Calu3 (cell line): ENCODE measurements around the gene PRELID3B. TPM values are rescaled to one million over a fixed set of nuclear protein-coding genes. Genes with fewer than 3 reads are reported as not detected.

Experiments used
- BruUV-seq: library from RNA; stranded (reverse); fragments of 400-500 nt; replicated peaks from 2 replicates; lab custom pipeline; 2021; lab: Mats Ljungman, UMichigan
- CTCF ChIA-PET: fragments of 300-600 bp; sonication (Branson Sonifier 250); formaldehyde crosslinking; loops from one replicate; lab custom pipeline; 2022; ENCODE audit warnings: antibody characterized with exemption; lab: Charles Lee
- DNase-seq: peaks from one replicate; pipeline ENCODE4 v3.0.0; 2022
- H3K27ac Mint-ChIP-seq: one replicate; pipeline ENCODE4 v1.8.0; 2022; ENCODE audit warnings: mixed read lengths; ENCODE audit not compliant: unreplicated experiment
- H3K27me3 Mint-ChIP-seq: one replicate; pipeline ENCODE4 v1.8.0; 2022; ENCODE audit warnings: mixed read lengths; ENCODE audit not compliant: unreplicated experiment
- H3K36me3 Mint-ChIP-seq: one replicate; pipeline ENCODE4 v1.8.0; 2022; ENCODE audit warnings: mild to moderate bottlenecking, moderate library complexity, mixed read lengths; ENCODE audit not compliant: insufficient read depth, unreplicated experiment
- H3K4me1 Mint-ChIP-seq: one replicate; pipeline ENCODE4 v1.8.0; 2022; ENCODE audit warnings: mild to moderate bottlenecking, low read depth, mixed read lengths; ENCODE audit not compliant: unreplicated experiment
- H3K4me3 Mint-ChIP-seq: one replicate; pipeline ENCODE4 v1.8.0; 2022; ENCODE audit warnings: mild to moderate bottlenecking, low read depth, moderate library complexity, mixed read lengths; ENCODE audit not compliant: unreplicated experiment
- H3K9me3 Mint-ChIP-seq: one replicate; pipeline ENCODE4 v1.8.0; 2022; ENCODE audit warnings: low read depth, mixed read lengths; ENCODE audit not compliant: unreplicated experiment
- intact Hi-C: fragments of 100-400 bp; cut with micrococcal nuclease; formaldehyde crosslinking; loops from one replicate; pipeline ENCODE4 v1.10.0; 2022; ENCODE audit not compliant: unreplicated experiment
- total RNA-seq: library from RNA; stranded (reverse); gene quantifications from 2 replicates; pipeline ENCODE4 v1.2.3, GENCODE V29; 2022
- TF ChIP-seq, protein P1 (sequence below): fragments of 200-600 bp; IDR thresholded peaks from one replicate; pipeline ENCODE4 v1.8.0; 2022; ENCODE audit warnings: antibody characterized with exemption; ENCODE audit not compliant: unreplicated experiment

The PRELID3B gene
- total RNA-seq, 1 experiment from 2014 or later: 136 TPM

DNA sequence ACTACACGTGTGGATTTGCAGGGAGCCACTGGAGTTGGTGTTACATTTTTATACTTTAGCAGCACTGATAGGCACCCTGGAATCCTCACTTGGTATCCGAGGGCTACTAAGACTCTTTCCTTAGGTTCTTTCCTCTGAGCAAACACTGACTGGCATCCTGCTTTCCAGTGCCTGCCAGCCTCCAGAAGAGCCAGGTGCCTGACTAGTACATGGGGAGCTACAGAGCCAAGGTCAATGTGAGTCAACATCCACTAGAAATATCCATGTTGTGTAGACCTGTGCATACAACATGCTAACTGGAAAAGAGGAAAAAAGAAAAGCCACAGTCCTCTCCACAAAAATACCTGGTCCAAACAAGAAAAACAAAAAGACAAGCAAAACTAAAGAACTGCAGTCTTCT lies 17.5 kb downstream of the PRELID3B start:
- BruUV-seq: no TSS peak
- Mint-ChIP-seq H3K4me1 (peaks cover 20% of the 10 kb centered on the region), H3K36me3 (peaks cover 62% of the 10 kb centered on the region), H3K9me3 (no peaks in the 10 kb centered on the region), H3K27ac (no peak overlapping the region), H3K4me3 (no peak overlapping the region), H3K27me3 (no peaks in the 10 kb centered on the region)
- intact Hi-C loops: no loop called here
- CTCF ChIA-PET: interaction anchor here (0.6 kb wide), 1 partner anchor 16 kb away, joined by 7 read pairs; no protein-coding TSS in a partner anchor
- TF ChIP-seq, protein P1, sequence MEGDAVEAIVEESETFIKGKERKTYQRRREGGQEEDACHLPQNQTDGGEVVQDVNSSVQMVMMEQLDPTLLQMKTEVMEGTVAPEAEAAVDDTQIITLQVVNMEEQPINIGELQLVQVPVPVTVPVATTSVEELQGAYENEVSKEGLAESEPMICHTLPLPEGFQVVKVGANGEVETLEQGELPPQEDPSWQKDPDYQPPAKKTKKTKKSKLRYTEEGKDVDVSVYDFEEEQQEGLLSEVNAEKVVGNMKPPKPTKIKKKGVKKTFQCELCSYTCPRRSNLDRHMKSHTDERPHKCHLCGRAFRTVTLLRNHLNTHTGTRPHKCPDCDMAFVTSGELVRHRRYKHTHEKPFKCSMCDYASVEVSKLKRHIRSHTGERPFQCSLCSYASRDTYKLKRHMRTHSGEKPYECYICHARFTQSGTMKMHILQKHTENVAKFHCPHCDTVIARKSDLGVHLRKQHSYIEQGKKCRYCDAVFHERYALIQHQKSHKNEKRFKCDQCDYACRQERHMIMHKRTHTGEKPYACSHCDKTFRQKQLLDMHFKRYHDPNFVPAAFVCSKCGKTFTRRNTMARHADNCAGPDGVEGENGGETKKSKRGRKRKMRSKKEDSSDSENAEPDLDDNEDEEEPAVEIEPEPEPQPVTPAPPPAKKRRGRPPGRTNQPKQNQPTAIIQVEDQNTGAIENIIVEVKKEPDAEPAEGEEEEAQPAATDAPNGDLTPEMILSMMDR: no peak
- no peak for DNase-seq

DNA sequence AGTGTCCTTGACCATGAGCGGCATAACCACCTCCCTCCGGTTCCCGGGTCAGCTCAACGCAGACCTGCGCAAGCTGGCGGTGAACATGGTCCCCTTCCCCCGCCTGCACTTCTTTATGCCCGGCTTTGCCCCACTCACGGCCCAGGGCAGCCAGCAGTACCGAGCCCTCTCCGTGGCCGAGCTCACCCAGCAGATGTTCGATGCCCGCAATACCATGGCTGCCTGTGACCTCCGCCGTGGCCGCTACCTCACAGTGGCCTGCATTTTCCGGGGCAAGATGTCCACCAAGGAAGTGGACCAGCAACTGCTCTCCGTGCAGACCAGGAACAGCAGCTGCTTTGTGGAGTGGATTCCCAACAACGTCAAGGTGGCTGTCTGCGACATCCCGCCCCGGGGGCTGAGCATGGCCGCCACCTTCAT lies 18.5 kb downstream of the PRELID3B start:
- intact Hi-C loops: no loop called here
- H3K4me3 Mint-ChIP-seq: no peak overlapping the region
- no peaks in the 10 kb centered on the region for H3K9me3 Mint-ChIP-seq
- peaks cover 14% of the 10 kb centered on the region for H3K4me1 Mint-ChIP-seq
- no peaks in the 10 kb centered on the region for H3K27me3 Mint-ChIP-seq
- no peak overlapping the region for H3K27ac Mint-ChIP-seq
- no peak for DNase-seq
- CTCF ChIA-PET: no interaction called here
- peaks cover 54% of the 10 kb centered on the region for H3K36me3 Mint-ChIP-seq
- TF ChIP-seq, protein P1: no peak
- BruUV-seq: no TSS peak

DNA sequence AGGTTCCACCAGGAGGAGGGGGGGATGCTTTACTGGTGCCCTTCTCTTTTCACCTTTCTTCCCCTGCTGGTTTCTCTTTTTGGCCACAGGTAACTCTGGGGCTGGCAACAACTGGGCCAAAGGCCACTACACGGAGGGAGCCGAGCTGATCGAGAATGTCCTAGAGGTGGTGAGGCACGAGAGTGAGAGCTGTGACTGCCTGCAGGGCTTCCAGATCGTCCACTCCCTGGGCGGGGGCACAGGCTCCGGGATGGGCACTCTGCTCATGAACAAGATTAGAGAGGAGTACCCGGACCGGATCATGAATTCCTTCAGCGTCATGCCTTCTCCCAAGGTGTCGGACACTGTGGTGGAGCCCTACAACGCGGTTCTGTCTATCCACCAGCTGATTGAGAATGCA lies 19.0 kb downstream of the PRELID3B start:
- H3K9me3 Mint-ChIP-seq: no peaks in the 10 kb centered on the region
- peaks cover 14% of the 10 kb centered on the region for H3K4me1 Mint-ChIP-seq
- TF ChIP-seq, protein P1: no peak
- intact Hi-C loops: no loop called here
- DNase-seq: no peak
- CTCF ChIA-PET: no interaction called here
- no peak overlapping the region for H3K4me3 Mint-ChIP-seq
- BruUV-seq: no TSS peak
- H3K27ac Mint-ChIP-seq: no peak overlapping the region
- H3K36me3 Mint-ChIP-seq: peaks cover 54% of the 10 kb centered on the region
- H3K27me3 Mint-ChIP-seq: no peaks in the 10 kb centered on the region

DNA sequence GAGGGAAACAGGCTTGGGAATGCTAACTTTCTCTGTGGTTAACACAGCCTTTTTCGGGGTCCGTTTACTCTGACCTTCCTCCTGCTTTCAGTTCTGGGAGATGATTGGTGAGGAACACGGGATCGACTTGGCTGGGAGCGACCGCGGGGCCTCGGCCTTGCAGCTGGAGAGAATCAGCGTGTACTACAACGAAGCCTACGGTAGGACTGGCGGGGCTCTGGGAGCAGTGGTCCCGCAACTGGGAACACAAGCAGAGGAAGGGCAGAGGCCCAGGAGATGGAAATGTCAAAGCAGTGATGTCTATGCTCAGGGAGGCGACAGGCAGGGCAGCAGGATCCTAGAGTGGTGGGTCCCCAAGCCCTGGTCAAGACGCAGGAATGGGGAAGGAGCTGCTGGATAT lies 19.8 kb downstream of the PRELID3B start:
- CTCF ChIA-PET: no interaction called here

More for the DNA sequence above, 19.8 kb downstream of the PRELID3B start:
- DNase-seq: no peak
- H3K4me3 Mint-ChIP-seq: no peak overlapping the region
- H3K27ac Mint-ChIP-seq: no peak overlapping the region
- no peaks in the 10 kb centered on the region for H3K27me3 Mint-ChIP-seq
- H3K4me1 Mint-ChIP-seq: peaks cover 11% of the 10 kb centered on the region
- H3K9me3 Mint-ChIP-seq: no peaks in the 10 kb centered on the region
- TF ChIP-seq, protein P1: no peak
- BruUV-seq: no TSS peak
- peaks cover 50% of the 10 kb centered on the region for H3K36me3 Mint-ChIP-seq
- intact Hi-C loops: no loop called here
